Keratinocyte (primary cell): ENCODE measurements around the gene SMARCA2. TPM values are rescaled to one million over a fixed set of nuclear protein-coding genes. Genes with fewer than 3 reads are reported as not detected.

Experiments
- DNase-seq: peaks from one replicate; pipeline ENCODE4 v3.0.0-alpha.2; 2011; ENCODE audit warnings: low read depth, missing footprints, low spot score
- FAIRE-seq: peaks from 2 replicates; lab custom pipeline; 2011; peaks lifted over from hg19 to GRCh38; lab: Jason Lieb, UNC
- H2AFZ ChIP-seq: 2 replicates; pipeline ENCODE4 v1.6.0; 2012; ENCODE audit warnings: low read length, control low read depth, inconsistent platforms; ENCODE audit not compliant: control insufficient read depth
- H3K27ac ChIP-seq: 2 replicates; pipeline ENCODE4 v1.5.1; 2011; ENCODE audit warnings: low read length; ENCODE audit not compliant: control insufficient read depth, insufficient read depth
- H3K27me3 ChIP-seq: 3 replicates; pipeline ENCODE4 v1.6.0; 2011; ENCODE audit warnings: low read length; ENCODE audit not compliant: control insufficient read depth, insufficient read depth; ENCODE audit errors: extremely low read depth
- H3K36me3 ChIP-seq, 2 experiments: 2 replicates in 1 of 2; 3 replicates in 1 of 2; pipeline ENCODE4 v1.5.1; 2011; ENCODE audit warnings: low read length in 2 of 2, mild to moderate bottlenecking in 1 of 2; ENCODE audit not compliant: control insufficient read depth in 2 of 2, insufficient read depth in 2 of 2; ENCODE audit errors: extremely low read depth in 1 of 2
- H3K4me1 ChIP-seq: 3 replicates; pipeline ENCODE4 v1.5.1; 2011; ENCODE audit warnings: low read length; ENCODE audit not compliant: control insufficient read depth, insufficient read depth; ENCODE audit errors: extremely low read depth
- H3K4me2 ChIP-seq: 3 replicates; pipeline ENCODE4 v1.6.0; 2011; ENCODE audit warnings: low read depth, low read length; ENCODE audit not compliant: control insufficient read depth, insufficient read depth; ENCODE audit errors: extremely low read depth
- H3K4me3 ChIP-seq, 3 experiments: fragments of 200-600 bp in 1 of 3; sonication (generic) in 1 of 3; 2 replicates in 2 of 3; 3 replicates in 1 of 3; pipeline ENCODE4 v1.5.1; 2011 to 2016; ENCODE audit warnings: low read length in 3 of 3, mild to moderate bottlenecking in 3 of 3, control low read depth in 2 of 3, inconsistent platforms in 1 of 3, low read depth in 1 of 3, mixed read lengths in 1 of 3, mixed run types in 1 of 3, moderate library complexity in 1 of 3; ENCODE audit not compliant: control insufficient read depth in 2 of 3, insufficient read depth in 2 of 3; ENCODE audit errors: extremely low read depth in 1 of 3
- H3K79me2 ChIP-seq: 2 replicates; pipeline ENCODE4 v1.6.0; 2012; ENCODE audit warnings: low read length; ENCODE audit not compliant: control insufficient read depth, insufficient read depth
- H3K9ac ChIP-seq: 3 replicates; pipeline ENCODE4 v1.6.0; 2011; ENCODE audit warnings: low read length; ENCODE audit not compliant: control insufficient read depth, insufficient read depth; ENCODE audit errors: extremely low read depth
- H3K9me1 ChIP-seq: 3 replicates; pipeline ENCODE4 v1.6.0; 2011; ENCODE audit warnings: low read length; ENCODE audit not compliant: control insufficient read depth, insufficient read depth; ENCODE audit errors: extremely low read depth
- H3K9me3 ChIP-seq: 2 replicates; pipeline ENCODE4 v1.5.1; 2012; ENCODE audit warnings: low read depth, low read length; ENCODE audit not compliant: control insufficient read depth
- H4K20me1 ChIP-seq: 3 replicates; pipeline ENCODE4 v1.6.0; 2011; ENCODE audit warnings: low read length; ENCODE audit not compliant: control insufficient read depth, insufficient read depth; ENCODE audit errors: extremely low read depth
- CTCF ChIP-seq, 3 experiments: IDR thresholded peaks in 1 of 3; conservative IDR thresholded peaks in 1 of 3; optimal IDR thresholded peaks in 1 of 3; 2 replicates in 2 of 3; 3 replicates in 1 of 3; pipeline versions ENCODE3 to v1.5.1; 2011; ENCODE audit warnings: low read length in 3 of 3, mild to moderate bottlenecking in 3 of 3, moderate library complexity in 2 of 3, control low read depth in 1 of 3, inconsistent platforms in 1 of 3; ENCODE audit not compliant: insufficient read depth in 2 of 3; ENCODE audit errors: extremely low read depth in 1 of 3
- EZH2 ChIP-seq: IDR thresholded peaks from one replicate; pipeline ENCODE4 v1.6.1; 2012; ENCODE audit warnings: inconsistent platforms, mild to moderate bottlenecking, low read length, moderate library complexity
- dilution Hi-C: fragments of 300-500 bp; cut with MboI; formaldehyde crosslinking; loops from one replicate; pipeline ENCODE4 v1.7.0; 2020; ENCODE audit warnings: low sequenced_read_pairs; ENCODE audit not compliant: extremely low pct_ligation_motif_present
- polyA plus RNA-seq, 5 experiments: library from polyadenylated mRNA; depleted of rRNA in 3 of 5; stranded (reverse) in 3 of 5; stranded (forward) in 1 of 5; unstranded in 1 of 5; fragments of >200 nt; gene quantifications; 1 replicate in 1 of 5; 2 replicates in 3 of 5; 3 replicates in 1 of 5; pipeline versions ENCODE4 v1.2.1 to v1.2.3, GENCODE V29; 2011 to 2012; ENCODE audit warnings: missing spikeins in 2 of 5, low read depth in 1 of 5, low replicate concordance in 1 of 5

SMARCA2 gene
- polyA plus RNA-seq, 1 donor (not counting 4 experiments of a cell fraction or from before 2014, with no cell fraction given), result 39.0 TPM

DNA sequence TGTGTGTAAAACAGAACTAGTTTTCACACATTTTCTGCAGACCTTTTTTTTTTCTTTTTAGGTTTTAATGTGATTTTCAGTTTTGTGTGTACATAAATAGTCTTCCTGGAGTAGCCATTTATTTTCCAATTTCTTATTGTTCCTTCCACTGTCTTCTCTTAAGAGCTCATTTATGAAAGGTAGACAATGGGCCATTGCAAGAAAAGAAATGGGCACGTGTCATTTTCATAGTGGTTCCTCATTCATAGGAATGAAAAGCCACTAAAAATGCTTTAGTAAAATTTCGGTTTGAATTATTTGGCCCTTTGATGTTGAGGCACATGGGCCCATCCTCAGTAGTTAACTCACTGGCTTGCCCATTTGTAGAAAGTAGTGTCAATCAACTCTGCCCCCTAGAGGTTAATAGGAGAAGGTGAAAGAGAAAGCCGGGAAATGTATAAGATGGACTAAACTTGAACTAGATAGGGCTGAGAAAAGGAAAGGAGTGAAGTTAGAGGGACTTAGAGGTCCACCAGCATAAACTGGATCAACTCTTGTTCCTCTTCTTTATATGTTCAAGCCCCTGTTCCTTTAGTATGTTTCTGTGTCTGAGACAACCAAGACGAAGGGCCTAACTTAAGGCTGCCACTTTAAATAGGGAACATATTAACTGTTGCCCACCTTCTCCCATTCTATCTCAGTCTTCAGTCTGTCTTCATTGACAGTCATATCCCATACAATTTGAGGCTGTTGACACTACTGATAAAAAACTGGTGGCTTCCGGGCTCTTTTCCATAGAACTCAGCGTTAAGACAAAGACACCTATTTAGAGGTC lies 72.6 kb downstream of the SMARCA2 start:
- DNase-seq (peak; percentile 19), FAIRE-seq (peak; percentile 5)
- Histone ChIP-seq H3K4me1 (no peaks in the 10 kb centered on the region), H2AFZ (no peak overlapping the region), H3K4me3 (no peak overlapping the region), H3K36me3 (peaks cover 2 to 17% of the 10 kb centered on the region in 2 experiments), H3K9me3 (no peaks in the 10 kb centered on the region), H3K9ac (no peak overlapping the region), H3K27ac (no peak overlapping the region), H3K4me2 (no peak overlapping the region), H3K79me2 (no peaks in the 10 kb centered on the region), H4K20me1 (no peaks in the 10 kb centered on the region), H3K9me1 (no peaks in the 10 kb centered on the region), H3K27me3 (no peaks in the 10 kb centered on the region)
- dilution Hi-C loops, result no loop called here
- peak; percentile 39 to 66 (median 65) for TF ChIP-seq CTCF (optimal IDR thresholded peaks at IDR 0.05 in 1 of 3, IDR thresholded peaks at IDR 0.05 in 1 of 3, conservative IDR thresholded peaks at IDR 0.05 in 1 of 3; ENCODE audit: extremely low read depth in 1 of 3, insufficient read depth in 2 of 3, low read length in 3 of 3)
- TF ChIP-seq EZH2, result no peak

- FAIRE-seq (no peak), DNase-seq (no peak)
- H3K9me3 ChIP-seq, result no peaks in the 10 kb centered on the region
- no peak overlapping the region for H3K4me3 ChIP-seq
- no peaks in the 10 kb centered on the region for H3K9me1 ChIP-seq
- H3K4me2 ChIP-seq, result no peak overlapping the region
- H3K9ac ChIP-seq, result no peak overlapping the region
- H3K27me3 ChIP-seq, result no peaks in the 10 kb centered on the region
- dilution Hi-C loops, result no loop called here
- no peaks in the 10 kb centered on the region for H3K4me1 ChIP-seq
- H4K20me1 ChIP-seq, result no peaks in the 10 kb centered on the region
- H3K79me2 ChIP-seq, result no peaks in the 10 kb centered on the region
- no peak overlapping the region for H3K27ac ChIP-seq
- peaks cover 0 to 3% of the 10 kb centered on the region in 2 experiments for H3K36me3 ChIP-seq
- no peak overlapping the region for H2AFZ ChIP-seq
- TF ChIP-seq CTCF (optimal IDR thresholded peaks at IDR 0.05 in 1 of 3, IDR thresholded peaks at IDR 0.05 in 1 of 3, conservative IDR thresholded peaks at IDR 0.05 in 1 of 3; ENCODE audit: extremely low read depth in 1 of 3, insufficient read depth in 2 of 3, low read length in 3 of 3) (no peak), EZH2 (no peak)
These were observed 78.9 kb downstream of the SMARCA2 start for GRCh38 chr9:2093920-2094597.
